Urinary bladder (tissue), 4 donors: Measurements from ENCODE around the gene SLC17A1. TPM values are rescaled to one million over a fixed set of nuclear protein-coding genes. Genes with fewer than 3 reads are reported as not detected.
"Not testable (repeated sequence)": the region's sequence is repeated elsewhere in the genome, so short reads cannot be mapped to it uniquely, and the experiment has no call there.

Experiments
- DNase-seq: peaks from one replicate; pipeline ENCODE4 v3.0.0-alpha.2; 2015; ENCODE audit errors: extremely low spot score
- H3K27ac ChIP-seq: one replicate; pipeline ENCODE4 v1.5.1; 2013; ENCODE audit warnings: low read depth, mild to moderate bottlenecking, moderate library complexity
- H3K36me3 ChIP-seq: one replicate; pipeline ENCODE4 v1.6.1; 2013; ENCODE audit warnings: mild to moderate bottlenecking, moderate library complexity; ENCODE audit not compliant: insufficient read depth
- H3K4me1 ChIP-seq: one replicate; pipeline ENCODE4 v1.6.1; 2013; ENCODE audit warnings: mild to moderate bottlenecking, moderate library complexity; ENCODE audit not compliant: insufficient read depth
- H3K4me3 ChIP-seq: one replicate; pipeline ENCODE4 v1.5.1; 2013; ENCODE audit warnings: low read depth, low read length
- WGBS: extraction: QIAGEN DNeasy Blood & Tissue Kit; methylation state at CpG from one replicate; pipeline ENCODE4 v1.1.7; 2013; 5-methylcytosine and 5-hydroxymethylcytosine counted together
- polyA plus RNA-seq: library from polyadenylated mRNA; stranded (reverse); fragments of 200-250 nt; gene quantifications from one replicate; pipeline ENCODE4 v1.2.3, GENCODE V29; 2013
- total RNA-seq: library from RNA; depleted of rRNA; stranded (reverse); fragments of >200 nt; gene quantifications from one replicate; pipeline ENCODE4 v1.2.3, GENCODE V29; 2014
- donor health status: healthy with polysubstance abuse.
- donor health status: healthy.

SLC17A1 gene
- total and polyA plus RNA-seq, 2 donors, result not detected

DNA sequence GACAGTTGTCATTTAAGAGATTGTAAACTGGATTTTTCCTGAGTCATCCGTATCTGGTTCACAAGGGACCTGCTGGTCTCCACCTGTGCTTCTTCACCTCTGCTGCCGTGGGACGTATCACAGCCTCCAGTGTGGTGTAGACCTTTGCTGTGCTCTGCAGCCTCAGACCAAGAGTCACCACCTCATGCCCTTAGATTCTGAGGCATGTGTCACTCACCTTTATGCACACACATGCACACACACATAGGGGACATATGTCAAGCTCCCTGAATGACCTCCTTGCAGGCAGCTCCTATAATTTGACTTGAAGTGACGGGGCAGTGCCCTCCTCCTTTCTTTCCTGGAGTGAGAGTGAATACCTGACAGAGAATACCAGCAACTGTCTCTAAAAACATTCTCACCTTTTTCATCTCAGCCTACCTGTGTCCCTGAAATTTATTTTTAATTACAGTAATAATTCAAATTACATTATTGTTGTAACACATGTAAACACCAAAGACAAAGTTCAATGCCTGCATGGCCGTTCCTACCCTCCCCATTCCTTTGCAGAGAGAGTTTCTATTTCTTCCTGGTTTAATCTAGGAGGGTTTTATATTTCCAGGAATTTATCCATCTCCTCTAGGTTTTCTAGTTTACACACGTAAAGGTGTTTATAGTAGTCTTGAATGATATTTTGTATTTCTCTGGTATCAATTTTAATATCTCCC is 73.8 kb downstream of the SLC17A1 start:
- 67% methylated on average over 6 of the region's 6 CpGs for WGBS

DNA sequence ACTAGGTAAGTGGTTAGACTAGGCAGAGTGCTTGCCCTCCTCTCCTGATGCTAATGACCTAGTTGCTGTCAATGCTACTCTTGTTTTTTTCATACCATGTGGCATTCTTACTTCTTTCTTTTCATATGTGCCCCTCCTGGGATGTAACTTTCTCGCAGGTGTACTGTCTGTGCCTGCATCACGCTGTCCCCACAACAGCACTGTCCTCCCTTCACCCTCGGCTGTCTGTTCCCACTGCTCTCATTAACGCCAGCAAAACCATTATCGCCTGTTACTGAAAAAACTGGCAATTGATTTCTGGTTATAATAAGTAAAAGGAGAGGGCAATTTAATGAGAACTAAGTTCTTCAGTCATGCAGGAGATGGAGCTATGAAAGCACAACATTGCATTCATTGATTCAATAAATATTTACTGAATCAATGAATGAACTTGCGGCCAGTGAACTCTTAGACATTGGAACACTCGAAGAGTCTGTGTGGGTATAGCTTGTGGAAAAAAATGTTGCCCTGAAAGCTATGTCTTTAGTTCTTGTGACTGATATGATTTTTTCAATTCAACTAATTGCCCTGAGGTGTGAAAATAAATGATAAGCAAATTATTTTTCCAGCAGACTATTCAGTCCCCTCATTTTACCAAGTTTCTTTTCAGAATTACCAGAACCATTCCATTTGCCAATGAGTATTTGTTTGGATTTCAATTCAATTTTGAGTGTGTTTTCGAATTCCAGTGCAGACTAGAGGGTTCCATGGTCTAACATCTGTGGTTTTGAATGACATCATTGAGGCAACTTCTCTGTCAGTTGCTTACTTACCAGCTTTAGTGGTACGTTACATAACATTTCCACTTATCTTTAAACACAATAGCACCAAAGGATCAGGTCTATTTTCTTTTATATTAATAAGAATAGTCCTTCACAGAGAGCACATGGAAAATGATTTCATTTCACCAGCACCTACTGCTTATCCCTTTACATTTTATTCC is 75.2 kb downstream of the SLC17A1 start:
- no peak overlapping the region for H3K27ac ChIP-seq
- DNase-seq, result no peak
- H3K4me1 ChIP-seq, result no peaks in the 10 kb centered on the region
- 82% methylated on average over 9 of the region's 9 CpGs for WGBS
- no peaks in the 10 kb centered on the region for H3K36me3 ChIP-seq
- H3K4me3 ChIP-seq, result no peak overlapping the region

More for the DNA sequence above, 73.8 kb downstream of the SLC17A1 start:
- no peaks in the 10 kb centered on the region for H3K36me3 ChIP-seq
- H3K4me1 ChIP-seq, result no peaks in the 10 kb centered on the region
- H3K4me3 ChIP-seq, result no peak overlapping the region
- DNase-seq, result no peak
- no peak overlapping the region for H3K27ac ChIP-seq

DNA sequence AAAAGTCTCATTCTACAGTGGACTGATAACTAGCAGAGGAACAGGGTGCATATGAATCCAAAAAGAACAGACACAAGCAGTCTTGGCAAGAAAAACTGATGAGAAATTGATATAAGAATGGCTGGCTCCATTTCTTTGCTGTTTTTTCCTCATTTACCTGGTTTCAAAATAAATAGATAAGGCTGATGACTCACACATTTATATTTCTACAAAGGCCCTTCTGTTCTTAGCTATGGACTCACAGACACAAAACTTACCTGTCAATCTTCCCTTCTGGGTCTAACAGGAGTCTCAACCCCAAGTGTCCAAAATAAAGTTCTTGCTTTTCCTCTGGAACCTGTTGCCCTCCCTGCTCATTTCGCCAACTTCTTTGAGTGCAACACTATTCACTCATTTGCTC is 76.4 kb downstream of the SLC17A1 start:
- no peak overlapping the region for H3K27ac ChIP-seq
- H3K4me1 ChIP-seq, result no peaks in the 10 kb centered on the region
- no peak overlapping the region for H3K4me3 ChIP-seq
- WGBS, result 94% methylated on average over 1 of the region's 1 CpG
- no peak for DNase-seq
- H3K36me3 ChIP-seq, result no peaks in the 10 kb centered on the region

DNA sequence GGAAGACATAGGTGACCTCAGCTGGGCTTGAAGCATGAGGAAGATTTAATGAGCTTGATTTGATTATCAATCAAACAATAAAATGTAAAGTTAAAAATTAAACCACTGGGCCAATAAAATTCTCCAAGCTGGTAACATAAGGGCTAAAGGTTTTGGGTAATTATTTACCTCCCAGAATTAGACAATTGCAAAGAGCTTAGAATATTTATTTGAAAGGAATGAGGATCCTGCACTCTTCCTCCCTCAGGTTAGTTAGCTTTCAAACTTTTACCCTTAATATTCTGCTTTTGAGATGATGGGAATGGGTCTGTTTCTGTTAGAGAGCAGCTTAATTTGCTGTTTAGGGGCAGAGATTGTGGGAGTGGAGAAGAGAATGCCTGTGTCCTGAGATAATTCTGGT is 77.3 kb downstream of the SLC17A1 start, which contains the start of gene SLC17A4:
Gene SLC17A4 (plus strand): TSS at position 208 of the 400 bp plus-strand sequence. CDS start 7,221 bp downstream, outside the sequence.
- H3K36me3 ChIP-seq, result no peaks in the 10 kb centered on the region
- no peak within 1 kb of the TSS for H3K4me3 ChIP-seq
- H3K27ac ChIP-seq, result no peak within 1 kb of the TSS
- H3K4me1 ChIP-seq, result no peaks in the 10 kb centered on the region
- no peak for DNase-seq

DNA sequence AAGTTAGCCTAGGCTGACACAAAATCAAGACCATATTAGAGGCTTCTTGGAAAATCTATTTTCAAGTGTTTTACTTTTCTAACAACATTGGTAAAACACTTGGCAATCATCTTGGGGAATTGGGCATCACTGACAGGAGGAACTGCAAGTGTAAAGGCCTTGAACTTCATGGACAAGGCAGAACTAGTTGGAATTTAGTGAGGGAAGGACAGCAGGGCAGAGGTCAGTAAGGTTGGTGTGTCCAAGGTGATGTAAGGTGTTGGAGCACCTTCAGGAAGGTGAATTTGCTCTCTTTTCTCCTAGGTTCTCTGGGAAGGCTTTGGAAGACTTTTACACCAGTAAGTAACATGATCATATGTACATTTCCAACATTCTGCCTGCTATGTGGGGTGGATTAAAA is 78.8 kb downstream of the SLC17A1 start:
- no peaks in the 10 kb centered on the region for H3K4me1 ChIP-seq
- H3K4me3 ChIP-seq, result no peak overlapping the region
- no peaks in the 10 kb centered on the region for H3K36me3 ChIP-seq
- H3K27ac ChIP-seq, result no peak overlapping the region
- DNase-seq, result no peak

DNA sequence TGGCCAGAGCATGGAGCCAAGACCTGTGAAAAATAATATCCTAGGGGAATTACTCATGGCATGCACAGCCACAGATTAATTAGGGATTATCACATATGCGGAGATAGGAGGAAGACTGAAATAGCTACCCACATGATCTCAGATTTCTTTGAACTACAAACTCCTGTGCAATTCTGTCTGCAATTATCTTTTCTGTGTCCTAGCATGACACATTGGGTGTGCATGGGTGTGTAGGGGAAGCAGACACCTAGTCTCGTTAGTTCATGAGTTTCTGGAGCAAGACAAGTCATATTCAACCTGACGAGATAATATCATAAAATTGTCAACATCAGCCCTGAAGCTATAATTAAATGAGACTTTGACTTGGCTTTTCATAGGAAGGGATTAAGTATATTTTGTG is 80.9 kb downstream of the SLC17A1 start:
- Histone ChIP-seq H3K27ac (no peak overlapping the region), H3K4me1 (no peaks in the 10 kb centered on the region), H3K36me3 (no peaks in the 10 kb centered on the region), H3K4me3 (no peak overlapping the region)
- DNase-seq, result no peak
- 48% methylated on average over 3 of the region's 3 CpGs for WGBS

DNA sequence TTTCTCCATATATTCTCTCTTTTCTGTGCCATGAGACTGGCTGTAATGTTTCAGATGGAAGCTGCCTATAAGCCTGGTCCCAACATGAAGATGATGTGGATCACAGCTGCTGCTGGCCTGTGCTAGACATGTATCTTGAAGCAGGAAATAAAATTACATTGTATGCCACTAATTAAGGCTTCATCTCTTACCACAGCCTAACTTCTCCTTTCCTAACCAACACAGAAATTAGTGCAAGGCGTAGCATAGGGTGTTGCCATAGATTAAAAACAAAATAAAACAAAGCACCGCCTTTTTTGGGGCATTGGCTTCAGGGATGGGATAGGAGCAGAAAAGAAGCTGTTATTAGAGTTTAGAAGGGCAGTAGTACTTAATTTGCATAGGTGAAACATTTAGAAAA is 82.0 kb downstream of the SLC17A1 start:
- H3K4me3 ChIP-seq, result no peak overlapping the region
- no peaks in the 10 kb centered on the region for H3K4me1 ChIP-seq
- DNase-seq, result no peak
- WGBS, result 63% methylated on average over 2 of the region's 2 CpGs
- H3K36me3 ChIP-seq, result no peaks in the 10 kb centered on the region
- H3K27ac ChIP-seq, result no peak overlapping the region

DNA sequence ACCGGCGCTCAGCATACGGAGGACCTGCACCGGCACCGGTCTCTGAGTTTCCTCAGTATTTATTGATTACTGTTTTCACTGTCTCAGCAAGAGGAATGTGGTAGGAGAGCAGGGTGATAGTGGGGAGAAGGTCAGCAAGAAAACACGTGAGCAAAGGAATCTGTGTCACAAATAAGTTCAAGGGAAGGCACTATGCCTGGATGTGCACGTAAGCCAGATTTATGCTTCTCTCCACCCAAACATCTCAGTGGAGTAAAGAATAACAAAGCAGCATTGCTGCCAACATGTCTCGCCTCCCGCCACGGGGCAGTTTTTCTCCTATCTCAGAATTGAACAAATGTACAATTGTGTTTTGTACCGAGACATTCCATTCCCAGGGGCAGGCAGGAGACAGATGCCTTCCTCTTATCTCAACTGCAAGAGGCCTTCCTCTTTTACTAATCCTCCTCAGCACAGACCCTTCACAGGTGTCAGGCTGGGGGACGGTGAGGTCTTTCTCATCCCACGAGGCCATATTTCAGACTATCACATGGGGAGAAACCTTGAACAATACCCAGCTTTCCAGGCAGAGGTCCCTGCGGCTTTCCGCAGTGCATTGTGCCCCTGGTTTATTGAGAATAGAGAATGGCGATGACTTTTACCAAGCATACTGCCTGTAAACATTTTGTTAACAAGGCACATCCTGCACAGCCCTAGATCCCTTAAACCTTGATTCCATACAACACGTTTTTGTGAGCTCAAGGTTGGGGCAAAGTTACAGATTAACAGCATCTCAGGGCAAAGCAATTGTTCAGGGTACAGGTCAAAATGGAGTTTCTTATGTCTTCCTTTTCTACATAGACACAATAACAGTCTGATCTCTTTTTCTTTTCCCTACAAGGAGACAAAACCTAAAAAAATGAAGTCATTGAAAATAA is 83.0 kb downstream of the SLC17A1 start:
- not testable (repeated sequence) for H3K36me3 ChIP-seq, DNase-seq, H3K27ac ChIP-seq, H3K4me1 ChIP-seq, H3K4me3 ChIP-seq
- WGBS, result 59% methylated on average over 17 of the region's 17 CpGs

DNA sequence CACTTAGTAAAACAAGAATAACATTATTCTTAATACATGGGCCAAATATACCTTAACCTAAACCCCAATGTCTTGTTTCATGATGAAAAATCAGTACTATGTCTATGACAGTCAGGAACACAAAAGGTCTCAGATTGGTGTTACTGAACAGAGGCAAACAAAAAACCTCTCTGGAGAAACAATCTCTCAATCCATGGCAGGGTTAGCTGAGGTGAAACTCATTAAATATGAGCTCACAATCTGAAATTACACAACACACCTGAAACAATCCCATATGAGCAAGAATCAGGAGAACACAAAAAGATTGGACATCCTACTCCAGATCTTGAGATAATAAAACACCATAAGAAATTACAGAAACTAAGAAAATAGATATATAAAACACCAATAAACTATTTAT is 83.8 kb downstream of the SLC17A1 start:
- Histone ChIP-seq H3K4me1 (no peaks in the 10 kb centered on the region), H3K4me3 (no peak overlapping the region), H3K27ac (no peak overlapping the region), H3K36me3 (no peaks in the 10 kb centered on the region)
- no peak for DNase-seq

DNA sequence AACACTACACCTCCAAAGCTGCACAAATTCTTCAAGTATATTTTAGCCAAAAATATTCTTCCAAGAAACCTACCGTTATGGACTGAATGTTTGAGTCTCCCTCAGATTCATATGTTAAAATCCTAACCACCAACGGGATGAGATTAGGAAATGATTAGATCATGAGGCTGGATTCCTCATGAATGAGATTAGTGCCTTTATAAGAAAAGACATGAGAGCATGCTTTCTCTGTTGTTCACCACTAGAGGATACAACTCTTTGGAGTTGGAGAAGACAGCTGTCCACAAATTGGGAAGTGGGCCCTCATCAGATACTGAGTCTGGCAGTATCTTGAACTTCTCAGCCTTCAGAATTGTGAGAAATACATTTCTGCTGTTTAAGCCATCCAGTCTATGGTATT is 84.4 kb downstream of the SLC17A1 start:
- WGBS, result 80% methylated on average over 2 of the region's 2 CpGs
- no peak overlapping the region for H3K4me3 ChIP-seq
- H3K36me3 ChIP-seq, result no peaks in the 10 kb centered on the region
- no peak for DNase-seq
- H3K4me1 ChIP-seq, result no peaks in the 10 kb centered on the region
- H3K27ac ChIP-seq, result no peak overlapping the region

DNA sequence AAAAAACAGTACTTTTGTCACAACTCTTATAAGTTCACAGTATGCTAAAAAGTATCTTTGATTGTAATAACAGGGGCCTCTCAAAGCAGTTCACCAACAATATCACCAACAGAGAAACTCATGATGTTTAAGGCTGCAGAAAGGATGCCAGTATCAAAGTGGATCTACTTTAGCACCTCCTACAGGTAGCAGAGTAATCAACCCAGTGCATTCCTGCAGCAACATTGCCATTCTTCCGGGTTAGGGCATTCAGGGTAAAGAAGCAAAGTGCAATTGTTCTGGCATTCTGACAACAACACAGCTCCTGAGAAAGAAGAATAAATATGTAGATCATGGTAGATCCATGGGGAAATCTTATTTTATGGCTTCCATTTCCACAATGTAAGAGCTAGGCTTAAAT is 84.9 kb downstream of the SLC17A1 start:
- no peak for DNase-seq
- 72% methylated on average over 1 of the region's 1 CpG for WGBS
- no peaks in the 10 kb centered on the region for H3K36me3 ChIP-seq
- H3K4me1 ChIP-seq, result no peaks in the 10 kb centered on the region
- H3K4me3 ChIP-seq, result no peak overlapping the region
- no peak overlapping the region for H3K27ac ChIP-seq

DNA sequence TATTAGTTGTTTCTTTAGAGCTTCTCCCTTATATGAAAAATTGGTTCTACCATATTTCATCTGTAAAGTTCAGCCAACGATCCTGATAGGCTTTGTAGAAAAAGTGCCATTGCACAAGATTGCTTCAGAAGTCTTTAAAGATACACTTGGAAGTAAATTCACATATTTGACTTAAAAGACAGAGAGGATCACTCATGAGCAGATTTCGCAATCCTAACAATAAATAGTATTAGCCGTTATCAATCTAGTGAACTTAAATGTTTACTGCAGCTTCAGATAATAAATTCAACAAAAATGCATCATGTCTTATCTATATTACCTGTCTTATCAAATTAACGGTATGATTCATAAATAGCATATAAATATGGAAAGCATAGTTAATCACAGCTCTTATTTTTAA is 86.0 kb downstream of the SLC17A1 start:
- WGBS, result 38% methylated on average over 4 of the region's 4 CpGs
- DNase-seq, result no peak
- Histone ChIP-seq H3K27ac (no peak overlapping the region), H3K4me1 (no peaks in the 10 kb centered on the region), H3K4me3 (no peak overlapping the region), H3K36me3 (no peaks in the 10 kb centered on the region)

DNA sequence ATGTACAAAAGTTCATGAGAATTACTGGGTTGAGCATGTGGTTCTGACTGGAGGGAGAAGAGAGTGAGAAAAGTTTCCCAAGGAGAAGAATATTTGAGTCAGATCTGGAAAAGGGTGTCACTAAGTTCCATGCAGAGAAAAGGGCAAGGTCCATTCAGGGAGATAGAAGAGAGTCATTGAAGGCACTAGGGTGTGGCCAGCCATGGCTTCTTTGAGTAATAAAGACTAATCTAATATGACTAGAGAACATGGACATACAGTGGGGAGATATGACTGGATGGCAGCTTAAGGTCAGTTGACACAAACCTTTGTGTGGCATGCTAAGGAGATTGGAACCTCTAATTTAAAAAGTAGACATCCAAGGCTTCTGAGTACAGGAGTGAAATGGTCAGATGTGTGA is 88.0 kb downstream of the SLC17A1 start:
- DNase-seq, result no peak
- Histone ChIP-seq H3K36me3 (no peaks in the 10 kb centered on the region), H3K4me1 (no peaks in the 10 kb centered on the region), H3K27ac (no peak overlapping the region), H3K4me3 (no peak overlapping the region)
